Measurements from ENCODE around the gene GBX1. TPM values are rescaled to one million over a fixed set of nuclear protein-coding genes. Genes with fewer than 3 reads are reported as not detected.

GBX1 gene
- total RNA-seq, 2 donors from 2014 or later: not detected

GRCh38 chr7:151131592-151132293 is 35.8 kb downstream of the GBX1 start:
- Histone ChIP-seq H3K4me1 (ENCODE audit: control insufficient read depth, insufficient read depth, low read length) (peaks cover under 1% of the 10 kb centered on the region), H3K27me3 (ENCODE audit: control insufficient read depth, insufficient read depth, low read length, poor library complexity, severe bottlenecking) (no peaks in the 10 kb centered on the region), H3K4me3 (ENCODE audit: low read length) (no peak overlapping the region), H3K9me3 (ENCODE audit: control insufficient read depth, low read length) (no peaks in the 10 kb centered on the region), H3K36me3 (ENCODE audit: control insufficient read depth, insufficient read depth, low read length) (peaks cover 59% of the 10 kb centered on the region), H3K9ac (ENCODE audit: extremely low read depth, low read length, poor library complexity, severe bottlenecking) (no peak overlapping the region), H3K27ac (ENCODE audit: low read depth, low read length) (no peak overlapping the region)
- Mint-ChIP-seq H3K27ac (no peak overlapping the region), H3K4me3 (no peak overlapping the region), H3K4me1 (peaks cover 3% of the 10 kb centered on the region), H3K36me3 (ENCODE audit: low read depth) (peaks cover 57% of the 10 kb centered on the region), H3K9me3 (no peaks in the 10 kb centered on the region), H3K27me3 (ENCODE audit: insufficient read depth) (no peaks in the 10 kb centered on the region)
- no peak for TF ChIP-seq CTCF (conservative IDR thresholded peaks at IDR 0.05)
- WGBS, 2 experiments (ENCODE audit: insufficient coverage in 1 of 2, insufficient read length in 1 of 2): 95 to 96% methylated on average over 16 to 19 of the region's 19 CpGs
- no peak for DNase-seq

GRCh38 chr7:151131224-151131591 is 36.3 kb downstream of the GBX1 start:
- Histone ChIP-seq H3K9ac (ENCODE audit: extremely low read depth, low read length, poor library complexity, severe bottlenecking) (no peak overlapping the region), H3K36me3 (ENCODE audit: control insufficient read depth, insufficient read depth, low read length) (peaks cover 56% of the 10 kb centered on the region), H3K4me3 (ENCODE audit: low read length) (no peak overlapping the region), H3K27me3 (ENCODE audit: control insufficient read depth, insufficient read depth, low read length, poor library complexity, severe bottlenecking) (no peaks in the 10 kb centered on the region), H3K4me1 (ENCODE audit: control insufficient read depth, insufficient read depth, low read length) (peaks cover 4% of the 10 kb centered on the region), H3K9me3 (ENCODE audit: control insufficient read depth, low read length) (no peaks in the 10 kb centered on the region), H3K27ac (ENCODE audit: low read depth, low read length) (no peak overlapping the region)
- TF ChIP-seq CTCF (conservative IDR thresholded peaks at IDR 0.05): no peak
- Mint-ChIP-seq H3K4me1 (no peaks in the 10 kb centered on the region), H3K9me3 (no peaks in the 10 kb centered on the region), H3K36me3 (ENCODE audit: low read depth) (peaks cover 51% of the 10 kb centered on the region), H3K27me3 (ENCODE audit: insufficient read depth) (no peaks in the 10 kb centered on the region), H3K4me3 (no peak overlapping the region), H3K27ac (no peak overlapping the region)
- DNase-seq: no peak
- WGBS, 2 experiments (ENCODE audit: insufficient coverage in 1 of 2, insufficient read length in 1 of 2): 94 to 96% methylated on average over 10 to 13 of the region's 13 CpGs

- H3K36me3 ChIP-seq (ENCODE audit: control insufficient read depth, insufficient read depth, low read length): peaks cover 51% of the 10 kb centered on the region
- WGBS, 2 experiments (ENCODE audit: insufficient coverage in 1 of 2, insufficient read length in 1 of 2): 94 to 98% methylated on average over 12 to 17 of the region's 17 CpGs
Observed at GRCh38 chr7:151130741-151131157, 36.7 kb downstream of the GBX1 start.

More at GRCh38 chr7:151130741-151131157, 36.7 kb downstream of the GBX1 start:
- Histone ChIP-seq H3K9ac (ENCODE audit: extremely low read depth, low read length, poor library complexity, severe bottlenecking) (no peak overlapping the region), H3K27ac (ENCODE audit: low read depth, low read length) (no peak overlapping the region), H3K9me3 (ENCODE audit: control insufficient read depth, low read length) (no peaks in the 10 kb centered on the region), H3K27me3 (ENCODE audit: control insufficient read depth, insufficient read depth, low read length, poor library complexity, severe bottlenecking) (no peaks in the 10 kb centered on the region), H3K4me3 (ENCODE audit: low read length) (no peak overlapping the region), H3K4me1 (ENCODE audit: control insufficient read depth, insufficient read depth, low read length) (peaks cover 4% of the 10 kb centered on the region)
- Mint-ChIP-seq H3K27me3 (ENCODE audit: insufficient read depth) (no peaks in the 10 kb centered on the region), H3K4me3 (no peak overlapping the region), H3K36me3 (ENCODE audit: low read depth) (peaks cover 50% of the 10 kb centered on the region), H3K4me1 (no peaks in the 10 kb centered on the region), H3K27ac (no peak overlapping the region), H3K9me3 (no peaks in the 10 kb centered on the region)
- no peak for DNase-seq
- no peak for TF ChIP-seq CTCF (conservative IDR thresholded peaks at IDR 0.05)

Measured in endodermal cell (in vitro differentiated cells).